ENCODE measurements around the gene MTRR.

DNA sequence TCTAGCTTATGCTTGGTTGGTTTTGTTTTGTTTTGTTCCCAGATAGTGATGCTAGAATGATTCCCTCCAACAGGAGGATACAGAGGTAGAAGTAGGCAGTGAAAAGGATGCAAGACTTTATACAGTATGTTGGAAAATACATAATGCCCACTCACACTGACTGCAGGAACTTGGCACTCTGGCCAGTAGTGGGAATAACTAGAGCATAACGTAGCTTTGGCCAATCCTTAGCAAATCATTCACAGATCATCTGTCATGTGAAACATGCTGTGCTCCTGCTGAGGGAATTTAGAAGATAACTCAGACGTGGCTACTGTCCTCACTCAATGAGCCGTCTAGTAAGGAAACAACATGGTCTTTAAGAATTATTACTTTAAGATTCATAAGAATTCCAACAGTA is 31.5 kb upstream of the MTRR start:
- no peak for TF ChIP-seq CTCF (IDR thresholded peaks at IDR 0.05)
- no peak for TF ChIP-seq POLR2AphosphoS5 (IDR thresholded peaks at IDR 0.05)
- TF ChIP-seq POLR2A (IDR thresholded peaks at IDR 0.05) = no peak
- no peak for TF ChIP-seq EP300 (IDR thresholded peaks at IDR 0.05)

Data from stomach (tissue), 4 donors.